Left kidney (tissue), 8 donors: ENCODE data around the gene TM7SF3. TPM values are rescaled to one million over a fixed set of nuclear protein-coding genes. Genes with fewer than 3 reads are reported as not detected.
"Not testable (repeated sequence)": the region's sequence is repeated elsewhere in the genome, so short reads cannot be mapped to it uniquely, and the experiment has no call there.

Experiments
- DNase-seq: peaks from one replicate; pipeline ENCODE4 v3.0.0-alpha.2; 2013
- long read RNA-seq, 8 donors: transcript quantifications; one replicate each; lab custom pipeline, GENCODE V29; 2026
- polyA plus RNA-seq: library from polyadenylated mRNA; unstranded; fragments of 120-200 nt; gene quantifications from one replicate; pipeline ENCODE4 v1.2.1, GENCODE V29; 2013; ENCODE audit not compliant: insufficient read length

Gene TM7SF3, protein sequence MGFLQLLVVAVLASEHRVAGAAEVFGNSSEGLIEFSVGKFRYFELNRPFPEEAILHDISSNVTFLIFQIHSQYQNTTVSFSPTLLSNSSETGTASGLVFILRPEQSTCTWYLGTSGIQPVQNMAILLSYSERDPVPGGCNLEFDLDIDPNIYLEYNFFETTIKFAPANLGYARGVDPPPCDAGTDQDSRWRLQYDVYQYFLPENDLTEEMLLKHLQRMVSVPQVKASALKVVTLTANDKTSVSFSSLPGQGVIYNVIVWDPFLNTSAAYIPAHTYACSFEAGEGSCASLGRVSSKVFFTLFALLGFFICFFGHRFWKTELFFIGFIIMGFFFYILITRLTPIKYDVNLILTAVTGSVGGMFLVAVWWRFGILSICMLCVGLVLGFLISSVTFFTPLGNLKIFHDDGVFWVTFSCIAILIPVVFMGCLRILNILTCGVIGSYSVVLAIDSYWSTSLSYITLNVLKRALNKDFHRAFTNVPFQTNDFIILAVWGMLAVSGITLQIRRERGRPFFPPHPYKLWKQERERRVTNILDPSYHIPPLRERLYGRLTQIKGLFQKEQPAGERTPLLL
- 93.8 TPM for polyA plus RNA-seq
- long read RNA-seq, donor 1, transcript TM7SF3-201 (12 exons, 2,709 nt), result major isoform, 10 of 21 reads
- long read RNA-seq, donor 1, partial matches to known transcripts, result 11 of 21 reads
- long read RNA-seq, donor 1, other reads (novel, unspliced or antisense), result 0 of 21 reads
- long read RNA-seq, donor 2, transcript TM7SF3-201 (12 exons, 2,709 nt), result major isoform, 9 of 19 reads
- long read RNA-seq, donor 2, partial matches to known transcripts, result 9 of 19 reads
- long read RNA-seq, donor 2, other reads (novel, unspliced or antisense), result 0 of 19 reads
- long read RNA-seq, donor 3, transcript TM7SF3-201 (12 exons, 2,709 nt), result major isoform, 6 of 26 reads
- long read RNA-seq, donor 3, partial matches to known transcripts, result 17 of 26 reads
- long read RNA-seq, donor 3, other reads (novel, unspliced or antisense), result 0 of 26 reads
- long read RNA-seq, donor 4, result 0 reads
- long read RNA-seq, donor 5, transcript TM7SF3-201 (12 exons, 2,709 nt), result major isoform, 12 of 38 reads
- long read RNA-seq, donor 5, partial matches to known transcripts, result 23 of 38 reads
- long read RNA-seq, donor 5, other reads (novel, unspliced or antisense), result 0 of 38 reads
- long read RNA-seq, donor 6, transcript TM7SF3-201 (12 exons, 2,709 nt), result major isoform, 6 of 14 reads
- long read RNA-seq, donor 6, partial matches to known transcripts, result 7 of 14 reads
- long read RNA-seq, donor 6, other reads (novel, unspliced or antisense), result 0 of 14 reads
- long read RNA-seq, donor 7, transcript TM7SF3-201 (12 exons, 2,709 nt), result major isoform, 15 of 22 reads
- long read RNA-seq, donor 7, transcript TM7SF3-216 (2 exons, 412 nt), result minor isoform, 6 of 22 reads
- long read RNA-seq, donor 7, partial matches to known transcripts, result 0 of 22 reads
- long read RNA-seq, donor 7, other reads (novel, unspliced or antisense), result 0 of 22 reads
- long read RNA-seq, donor 8, partial matches to known transcripts, result 0 of 2 reads
- long read RNA-seq, donor 8, other reads (novel, unspliced or antisense), result 0 of 2 reads

GRCh38 chr12:27014085-27014858 is at the start of gene TM7SF3:
Gene TM7SF3, minus strand, starts transcription at chr12:27014384. Its CDS starts 216 bp downstream, at chr12:27014168.
- peak; percentile 92 for DNase-seq

- no peak for DNase-seq
These were observed 49.2 kb upstream of the TM7SF3 start for GRCh38 chr12:27063250-27063851.

GRCh38 chr12:27061317-27061716 is 47.1 kb upstream of the TM7SF3 start:
- DNase-seq, result no peak

DNA sequence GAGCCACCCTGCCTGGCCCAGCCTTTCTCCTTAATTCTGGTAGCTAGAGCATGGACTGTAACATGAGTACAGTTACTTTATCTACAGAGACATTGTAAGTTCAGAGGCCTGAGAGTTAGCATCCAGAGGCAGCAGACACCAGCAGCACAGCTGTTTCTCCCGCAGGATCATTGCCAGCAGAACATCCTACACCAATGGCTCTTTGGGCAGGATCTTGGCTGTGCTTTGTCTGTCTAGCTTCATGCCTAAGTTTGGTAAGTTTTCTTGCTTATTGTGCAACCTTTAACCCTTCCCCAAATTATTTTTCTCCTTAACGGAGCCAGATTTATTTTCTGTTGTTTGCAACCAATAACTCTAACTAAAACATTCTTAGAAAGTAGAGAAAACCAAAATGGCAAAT is 46.6 kb upstream of the TM7SF3 start:
- no peak for DNase-seq

GRCh38 chr12:27057543-27057942 is 43.4 kb upstream of the TM7SF3 start:
- no peak for DNase-seq

- no peak for DNase-seq
These were observed 41.8 kb upstream of the TM7SF3 start for GRCh38 chr12:27055966-27056365.

DNA sequence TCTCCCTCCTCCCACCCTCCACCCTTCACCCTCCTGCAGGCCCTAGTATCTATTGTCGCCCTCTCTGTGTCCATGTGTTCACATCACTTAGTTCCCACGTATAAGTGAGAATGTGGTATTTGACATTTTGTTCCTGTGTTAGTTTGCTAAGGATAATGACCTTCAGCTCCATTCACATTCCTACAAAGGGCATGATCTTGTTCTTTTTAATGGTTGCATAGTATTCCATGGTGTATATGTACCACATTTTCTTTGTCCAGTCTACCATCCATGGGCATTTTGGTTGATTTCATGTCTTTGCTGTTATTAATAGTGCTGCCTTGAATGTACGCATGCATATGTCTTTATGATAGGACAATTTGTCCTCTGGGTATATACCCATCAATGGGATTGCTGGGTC is 38.6 kb upstream of the TM7SF3 start:
- DNase-seq, result no peak

DNA sequence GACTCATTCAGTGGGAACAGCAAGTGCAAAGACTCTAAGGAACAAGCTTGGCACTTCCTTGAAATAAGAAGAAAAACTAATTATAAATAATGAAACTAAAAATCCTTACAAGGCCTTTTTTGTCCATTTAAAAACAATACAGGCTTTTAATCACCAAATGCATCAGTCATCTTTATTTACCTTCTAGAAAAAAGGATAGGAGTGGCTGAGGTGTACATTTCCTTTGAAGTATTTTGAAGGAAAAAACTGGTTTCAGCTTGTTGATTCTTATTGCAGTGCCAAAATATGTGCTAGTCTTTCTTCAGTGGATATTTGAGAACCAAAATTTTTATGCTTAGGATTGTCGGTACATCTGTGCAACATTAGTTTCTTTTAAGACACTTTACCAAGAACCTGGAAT is 38.0 kb upstream of the TM7SF3 start:
- no peak for DNase-seq

GRCh38 chr12:27048822-27049752 is 34.9 kb upstream of the TM7SF3 start:
- DNase-seq, result no peak

DNA sequence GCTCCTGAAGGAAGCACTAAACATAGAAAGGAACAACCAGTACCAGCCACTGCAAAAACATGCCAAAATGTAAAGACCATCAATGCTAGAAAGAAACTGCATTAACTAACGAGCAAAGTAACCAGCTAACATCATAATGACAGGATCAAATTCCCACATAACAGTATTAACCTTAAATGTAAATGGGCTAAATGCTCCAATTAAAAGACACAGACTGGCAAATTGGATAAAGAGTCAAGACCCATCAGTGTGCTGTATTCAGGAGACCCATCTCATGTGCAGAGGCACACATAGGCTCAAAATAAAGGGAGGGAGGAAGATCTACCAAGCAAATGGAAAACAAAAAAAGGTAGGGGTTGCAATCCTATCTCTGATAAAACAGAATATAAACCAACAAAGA is 27.8 kb upstream of the TM7SF3 start:
- DNase-seq, result not testable (repeated sequence)

DNA sequence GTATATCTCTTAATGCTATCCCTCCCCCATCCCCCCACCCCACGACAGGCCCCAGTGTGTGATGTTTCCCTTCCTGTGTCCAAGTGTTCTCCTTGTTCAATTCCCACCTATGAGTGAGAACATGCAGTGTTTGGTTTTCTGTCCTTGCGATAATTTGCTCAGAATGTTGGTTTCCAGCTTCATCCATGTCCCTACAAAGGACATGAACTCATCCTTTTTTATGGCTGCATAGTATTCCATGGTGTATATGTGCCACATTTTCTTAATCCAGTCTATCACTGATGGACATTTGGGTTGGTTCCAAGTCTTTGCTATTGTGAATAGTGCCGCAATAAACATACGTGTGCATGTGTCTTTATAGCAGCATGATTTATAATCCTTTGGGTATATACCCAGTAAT is 26.5 kb upstream of the TM7SF3 start:
- not testable (repeated sequence) for DNase-seq

- DNase-seq, result no peak
These were observed 20.6 kb upstream of the TM7SF3 start for GRCh38 chr12:27034607-27035293.

GRCh38 chr12:27032679-27033078 is 18.5 kb upstream of the TM7SF3 start:
- DNase-seq, result no peak

GRCh38 chr12:27031531-27031930 is 17.3 kb upstream of the TM7SF3 start:
- DNase-seq, result no peak

GRCh38 chr12:27026257-27026656 is 12.1 kb upstream of the TM7SF3 start:
- no peak for DNase-seq

DNA sequence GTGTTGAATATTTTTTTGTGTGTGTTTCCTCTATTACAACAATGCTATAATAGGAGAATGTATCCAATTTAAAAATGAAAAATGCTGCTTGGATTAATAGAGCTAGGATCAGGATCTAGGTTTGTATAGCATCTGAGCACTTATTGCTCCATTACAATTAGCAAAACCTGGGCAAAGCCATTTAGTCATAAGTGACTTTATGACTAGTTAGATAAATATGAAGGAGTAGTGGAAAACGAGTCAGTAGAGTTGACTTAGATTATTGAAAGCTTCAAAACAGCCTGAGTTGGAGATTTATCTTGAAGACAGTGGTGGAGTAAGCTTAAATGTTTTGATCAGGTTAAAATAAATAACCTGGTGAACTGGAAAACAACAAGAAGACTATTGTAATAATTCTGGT is 10.9 kb upstream of the TM7SF3 start:
- DNase-seq, result no peak

DNA sequence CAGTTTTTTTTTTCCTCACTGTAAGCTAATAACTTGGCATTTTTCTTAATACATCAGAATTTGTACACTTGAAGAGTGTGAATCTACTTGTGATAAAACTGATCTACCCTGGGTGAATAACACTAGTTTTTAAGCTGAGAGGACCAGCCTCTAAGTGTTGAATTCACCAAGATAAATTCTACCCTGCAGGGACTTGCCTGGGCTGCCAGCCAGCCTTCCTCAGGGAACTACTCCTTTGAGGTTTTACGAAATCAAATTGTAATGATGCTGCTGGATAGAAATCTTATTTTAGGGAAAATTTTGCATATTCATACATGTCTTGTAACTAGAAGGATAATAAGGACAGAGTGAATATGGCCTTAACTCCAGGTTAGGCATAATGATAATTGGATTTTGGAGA is 10.1 kb upstream of the TM7SF3 start:
- no peak for DNase-seq

DNA sequence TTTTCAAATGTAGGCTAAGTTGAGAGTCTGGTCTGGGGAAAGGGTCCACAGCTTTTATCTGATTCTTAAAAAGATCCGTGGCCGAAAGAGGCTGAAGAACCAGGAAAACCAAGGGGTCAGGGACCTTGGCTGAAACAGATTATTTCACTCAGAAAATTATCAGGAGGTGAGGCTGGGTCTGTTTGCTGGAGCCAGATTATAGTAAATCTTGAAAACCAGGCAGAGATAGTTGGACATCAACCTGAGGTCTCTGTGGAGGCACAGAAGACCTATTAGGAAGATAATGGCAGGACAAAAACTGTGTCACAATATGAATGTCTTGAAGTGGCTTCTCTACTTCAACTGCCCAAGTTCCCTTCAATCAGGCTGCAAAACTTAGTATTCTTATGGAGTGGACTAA is 6.6 kb upstream of the TM7SF3 start:
- no peak for DNase-seq

GRCh38 chr12:27018037-27018436 is 3.9 kb upstream of the TM7SF3 start:
- no peak for DNase-seq
